Activated CD8-positive, alpha-beta memory T cell treated with anti-CD3 and anti-CD28 coated beads for 36 hours (primary cell): ENCODE data around the gene MGRN1. TPM values are rescaled to one million over a fixed set of nuclear protein-coding genes. Genes with fewer than 3 reads are reported as not detected.

Source experiments
- CTCF ChIA-PET: fragments of 350-600 bp; sonication (Branson Sonifier 250); formaldehyde crosslinking; loops from one replicate; lab custom pipeline; 2021; ENCODE audit warnings: antibody characterized with exemption; lab: Charles Lee
- POLR2A ChIA-PET: fragments of 350-600 bp; sonication (Branson Sonifier 250); formaldehyde crosslinking; loops from one replicate; lab custom pipeline; 2021; ENCODE audit warnings: antibody characterized with exemption; lab: Charles Lee
- total RNA-seq, 2 experiments: library from RNA; stranded (reverse); gene quantifications; one replicate each; pipeline ENCODE4 v1.2.3, GENCODE V29; 2021

The MGRN1 gene
- 10 to 100 TPM; 61.9 to 64.2 TPM for total RNA-seq

- POLR2A ChIA-PET = interaction anchor here (0.6 to 2.7 kb wide), 3 partner anchors 8 to 352 kb away, joined by 3 to 22 read pairs (median 3); partner anchors contain the start of gene UBALD1
- CTCF ChIA-PET = interaction anchor here (0.6 to 2.6 kb wide), 13 partner anchors 8 to 147 kb away, joined by 3 to 14 read pairs (median 4); partner anchors contain the start of gene HMOX2
Observed at GRCh38 chr16:4624015-4624826, at the start of gene MGRN1. Gene MGRN1, plus strand, starts transcription at chr16:4624826. Its CDS starts 135 bp downstream, at chr16:4624961.

- ChIA-PET CTCF (interaction anchor here (1.8 kb wide), 1 partner anchor 10 kb away, joined by 5 read pairs; no protein-coding TSS in a partner anchor), POLR2A (interaction anchor here (0.6 kb wide), 1 partner anchor 724 kb away, joined by 4 read pairs; no protein-coding TSS in a partner anchor)
Observed at GRCh38 chr16:4574919-4575705, 49.5 kb upstream of the MGRN1 start.

GRCh38 chr16:4576008-4576407 lies 48.6 kb upstream of the MGRN1 start:
- POLR2A ChIA-PET = no interaction called here
- CTCF ChIA-PET = no interaction called here

- ChIA-PET POLR2A (no interaction called here), CTCF (interaction anchor here (0.6 to 1.1 kb wide), 2 partner anchors 63 to 78 kb away, joined by 3 read pairs; no protein-coding TSS in a partner anchor)
Observed at GRCh38 chr16:4578961-4579530, 45.6 kb upstream of the MGRN1 start.

- POLR2A ChIA-PET = no interaction called here
- CTCF ChIA-PET = no interaction called here
Observed at GRCh38 chr16:4580250-4580649, 44.4 kb upstream of the MGRN1 start.

GRCh38 chr16:4583906-4584305 lies 40.7 kb upstream of the MGRN1 start:
- ChIA-PET CTCF (no interaction called here), POLR2A (no interaction called here)

GRCh38 chr16:4586291-4586690 lies 38.3 kb upstream of the MGRN1 start:
- POLR2A ChIA-PET = interaction anchor here (1.0 kb wide), 1 partner anchor 109 kb away, joined by 5 read pairs; no protein-coding TSS in a partner anchor

GRCh38 chr16:4588386-4588785 lies 36.2 kb upstream of the MGRN1 start:
- CTCF ChIA-PET = interaction anchor here (0.9 to 1.2 kb wide), 3 partner anchors 11 to 40 kb away, joined by 3 read pairs; no protein-coding TSS in a partner anchor
- POLR2A ChIA-PET = no interaction called here

More at GRCh38 chr16:4586291-4586690, 38.3 kb upstream of the MGRN1 start:
- CTCF ChIA-PET = interaction anchor here (0.5 to 1.8 kb wide), 11 partner anchors 11 to 1378 kb away, joined by 3 to 6 read pairs (median 4); partner anchors contain the start of gene C16orf96

GRCh38 chr16:4588961-4589360 lies 35.7 kb upstream of the MGRN1 start:
- CTCF ChIA-PET = interaction anchor here (0.9 to 1.2 kb wide), 2 partner anchors 10 to 35 kb away, joined by 3 read pairs; no protein-coding TSS in a partner anchor
- POLR2A ChIA-PET = no interaction called here

- ChIA-PET CTCF (interaction anchor here (0.7 kb wide), 1 partner anchor 55 kb away, joined by 3 read pairs; no protein-coding TSS in a partner anchor), POLR2A (no interaction called here)
Observed at GRCh38 chr16:4591191-4591590, 33.4 kb upstream of the MGRN1 start.

- CTCF ChIA-PET = no interaction called here
- POLR2A ChIA-PET = no interaction called here
Observed at GRCh38 chr16:4591706-4592470, 32.7 kb upstream of the MGRN1 start.

- ChIA-PET CTCF (no interaction called here), POLR2A (no interaction called here)
Observed at GRCh38 chr16:4593086-4593485, 31.5 kb upstream of the MGRN1 start.

GRCh38 chr16:4594433-4595410 lies 29.9 kb upstream of the MGRN1 start:
- POLR2A ChIA-PET = no interaction called here
- CTCF ChIA-PET = interaction anchor here (1.2 kb wide), 1 partner anchor 9 kb away, joined by 3 read pairs; no protein-coding TSS in a partner anchor

- ChIA-PET CTCF (no interaction called here), POLR2A (no interaction called here)
Observed at GRCh38 chr16:4597174-4597573, 27.5 kb upstream of the MGRN1 start.

- ChIA-PET CTCF (interaction anchor here (0.5 to 0.7 kb wide), 2 partner anchors 11 to 330 kb away, joined by 3 read pairs; no protein-coding TSS in a partner anchor), POLR2A (interaction anchor here (0.8 kb wide), 1 partner anchor 95 kb away, joined by 3 read pairs; no protein-coding TSS in a partner anchor)
Observed at GRCh38 chr16:4599037-4599436, 25.6 kb upstream of the MGRN1 start.

GRCh38 chr16:4599545-4599944 lies 25.1 kb upstream of the MGRN1 start:
- ChIA-PET POLR2A (no interaction called here), CTCF (interaction anchor here (0.5 to 0.7 kb wide), 2 partner anchors 11 to 330 kb away, joined by 3 read pairs; no protein-coding TSS in a partner anchor)
